Mucosa of stomach (tissue), 1 donor: ENCODE results near the gene MCF2L.
"Not testable (repeated sequence)": the region's sequence is repeated elsewhere in the genome, so short reads cannot be mapped to it uniquely, and the experiment has no call there.

Experiments used
- H3K27me3 ChIP-seq: one replicate; pipeline ENCODE4 v1.7.0; 2013; ENCODE audit warnings: mild to moderate bottlenecking, low read length; ENCODE audit not compliant: control insufficient read depth, insufficient read depth
- H3K36me3 ChIP-seq: one replicate; pipeline ENCODE4 v1.7.0; 2013; ENCODE audit warnings: low read length; ENCODE audit not compliant: control insufficient read depth, insufficient read depth
- H3K4me1 ChIP-seq: one replicate; pipeline ENCODE4 v1.7.0; 2013; ENCODE audit warnings: mild to moderate bottlenecking, low read length; ENCODE audit not compliant: control insufficient read depth, insufficient read depth
- H3K4me3 ChIP-seq: one replicate; pipeline ENCODE4 v1.7.0; 2013; ENCODE audit warnings: low read length
- H3K9ac ChIP-seq: one replicate; pipeline ENCODE4 v1.7.0; 2013; ENCODE audit warnings: mild to moderate bottlenecking, low read length, moderate library complexity
- H3K9me3 ChIP-seq: one replicate; pipeline ENCODE4 v1.7.0; 2013; ENCODE audit warnings: mild to moderate bottlenecking, low read length, moderate library complexity; ENCODE audit not compliant: control insufficient read depth
- donor health status: Pancreatic carcinoma.

The MCF2L gene

DNA sequence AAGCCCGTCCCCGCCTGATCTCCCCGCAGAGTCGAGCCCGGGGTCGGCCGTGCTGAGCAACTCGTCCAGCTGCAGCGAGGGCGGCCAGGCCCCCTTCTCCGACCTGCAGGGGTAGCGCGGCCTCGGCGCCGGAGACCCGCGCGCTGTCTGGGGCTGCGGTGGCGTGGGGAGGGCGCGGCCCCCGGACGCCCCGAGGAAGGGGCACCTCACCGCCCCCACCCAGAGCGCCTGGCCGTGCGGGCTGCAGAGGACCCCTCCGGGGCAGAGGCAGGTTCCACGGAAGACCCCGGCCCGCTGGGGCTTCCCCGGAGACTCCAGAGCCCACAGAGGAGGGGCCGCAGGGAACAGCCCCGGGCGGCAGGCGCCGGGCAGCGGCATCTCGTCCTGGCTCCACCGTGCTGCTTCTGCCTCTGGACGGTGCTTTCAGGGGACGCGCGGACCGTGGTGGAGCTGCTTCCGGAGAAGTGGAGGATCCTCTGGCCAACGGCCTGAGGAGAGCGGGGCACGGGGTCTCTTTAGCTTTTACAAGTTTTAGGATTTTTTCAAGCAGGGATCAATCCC, 127.8 kb downstream of the MCF2L start:
- H3K36me3 ChIP-seq: no peaks in the 10 kb centered on the region
- H3K9me3 ChIP-seq: no peaks in the 10 kb centered on the region
- H3K4me1 ChIP-seq: no peaks in the 10 kb centered on the region
- H3K9ac ChIP-seq: no peak overlapping the region
- H3K4me3 ChIP-seq: no peak overlapping the region
- no peaks in the 10 kb centered on the region for H3K27me3 ChIP-seq

DNA sequence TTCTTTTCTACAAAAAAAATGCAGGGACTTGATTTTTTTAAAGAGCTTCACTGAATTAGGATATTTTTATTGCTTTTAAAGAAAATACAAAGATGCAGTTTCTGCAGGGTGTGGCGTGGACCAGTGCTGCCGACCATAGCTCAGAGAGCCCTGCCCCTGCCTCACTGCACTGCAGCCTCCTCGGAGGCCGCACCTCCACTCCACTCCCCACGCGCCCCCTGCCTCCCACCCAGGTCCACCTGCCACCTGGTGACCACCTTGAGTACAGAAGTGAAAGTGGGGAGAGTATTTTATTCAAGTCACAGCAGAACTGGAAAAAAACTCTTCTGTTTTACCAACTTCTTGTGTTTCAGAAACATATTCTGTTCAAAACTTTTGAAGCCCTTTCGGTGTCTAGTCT, 128.6 kb downstream of the MCF2L start:
- Histone ChIP-seq H3K36me3 (no peaks in the 10 kb centered on the region), H3K4me1 (no peaks in the 10 kb centered on the region), H3K9me3 (no peaks in the 10 kb centered on the region)

DNA sequence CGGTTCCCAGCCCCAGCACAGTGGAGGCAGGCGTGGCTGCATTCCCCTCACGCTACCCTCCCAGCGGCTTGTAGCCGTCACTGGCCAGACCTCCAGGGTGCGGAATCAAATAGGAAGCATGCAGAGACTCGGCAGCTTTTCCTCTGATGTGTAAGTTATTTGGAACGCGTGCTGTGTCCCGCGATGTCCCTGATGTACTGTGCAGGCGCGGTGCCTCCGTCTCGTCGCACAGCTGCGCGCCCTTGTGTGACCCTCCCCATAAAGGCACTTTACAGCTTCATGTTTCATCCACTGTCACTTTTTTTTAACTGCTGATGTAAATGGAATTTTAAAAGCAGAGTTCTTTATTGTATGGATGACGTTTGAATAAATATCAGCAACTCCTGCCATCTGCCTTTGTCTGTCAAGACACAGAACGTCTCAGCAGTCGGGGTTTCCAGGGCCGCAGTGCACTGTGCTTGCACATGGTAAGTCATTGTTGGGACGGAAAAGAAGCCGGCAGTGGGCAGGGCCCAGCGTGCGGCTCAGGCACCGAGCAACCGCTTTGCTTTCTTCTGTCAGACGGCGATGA, 129.2 kb downstream of the MCF2L start:
- no peaks in the 10 kb centered on the region for H3K36me3 ChIP-seq
- H3K27me3 ChIP-seq: peaks cover 4% of the 10 kb centered on the region
- no peaks in the 10 kb centered on the region for H3K4me1 ChIP-seq
- no peaks in the 10 kb centered on the region for H3K9me3 ChIP-seq
- H3K9ac ChIP-seq: no peak overlapping the region
- H3K4me3 ChIP-seq: no peak overlapping the region

More for the DNA sequence above, 128.6 kb downstream of the MCF2L start:
- no peak overlapping the region for H3K9ac ChIP-seq
- peaks cover 2% of the 10 kb centered on the region for H3K27me3 ChIP-seq
- H3K4me3 ChIP-seq: no peak overlapping the region

GRCh38 chr13:113099142-113099541, 130.1 kb downstream of the MCF2L start:
- Histone ChIP-seq H3K4me3 (no peak overlapping the region), H3K9me3 (no peaks in the 10 kb centered on the region), H3K36me3 (no peaks in the 10 kb centered on the region), H3K27me3 (peaks cover 13% of the 10 kb centered on the region), H3K9ac (no peak overlapping the region), H3K4me1 (no peaks in the 10 kb centered on the region)

DNA sequence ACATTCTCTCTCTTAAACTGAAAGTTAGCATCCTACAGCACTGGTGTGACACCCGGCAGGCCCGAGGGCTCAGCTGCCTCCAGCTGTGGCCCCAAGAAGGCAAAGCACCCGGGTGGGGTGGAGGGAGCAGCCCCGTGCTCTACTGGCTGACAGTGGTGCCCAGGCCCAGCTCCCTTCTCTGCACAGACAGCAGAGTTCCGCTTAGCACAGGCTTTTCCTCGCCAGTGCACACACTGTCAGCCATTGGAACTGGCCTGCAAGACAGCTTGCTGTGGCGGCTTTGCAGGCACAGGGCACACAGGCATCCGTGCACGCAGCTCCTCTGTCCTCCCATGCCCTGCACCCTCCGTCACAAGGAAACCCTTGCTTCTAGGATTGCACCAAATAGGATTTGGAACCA, 133.3 kb downstream of the MCF2L start:
- H3K27me3 ChIP-seq: peaks cover 22% of the 10 kb centered on the region
- H3K36me3 ChIP-seq, H3K9me3 ChIP-seq, H3K4me1 ChIP-seq, H3K4me3 ChIP-seq, H3K9ac ChIP-seq: not testable (repeated sequence)

GRCh38 chr13:113102727-113103126, 133.7 kb downstream of the MCF2L start:
- H3K36me3 ChIP-seq: no peaks in the 10 kb centered on the region
- no peak overlapping the region for H3K9ac ChIP-seq
- H3K27me3 ChIP-seq: peaks cover 22% of the 10 kb centered on the region
- no peak overlapping the region for H3K4me3 ChIP-seq
- H3K9me3 ChIP-seq: no peaks in the 10 kb centered on the region
- peaks cover 9% of the 10 kb centered on the region for H3K4me1 ChIP-seq

DNA sequence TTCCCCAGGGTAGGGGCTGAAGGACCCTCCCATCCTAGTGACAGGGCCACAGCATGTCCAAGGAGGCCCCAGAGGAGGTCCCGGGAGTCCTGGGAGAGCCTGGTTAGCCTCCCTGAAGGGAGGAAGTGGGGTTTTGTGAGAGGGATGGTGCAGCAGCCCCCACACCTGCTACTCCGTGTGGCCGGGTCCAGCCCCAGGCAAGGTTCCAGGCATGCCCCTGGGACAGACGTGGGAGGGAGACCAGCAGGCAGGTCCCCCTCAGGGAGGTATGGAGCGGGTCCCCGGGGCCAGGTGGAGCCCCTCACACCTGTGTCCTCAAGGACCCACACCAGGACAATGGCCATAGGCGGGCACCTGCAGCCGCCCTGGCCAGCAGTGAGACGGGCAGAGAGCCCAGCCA, 134.6 kb downstream of the MCF2L start:
- no peak overlapping the region for H3K9ac ChIP-seq
- no peaks in the 10 kb centered on the region for H3K9me3 ChIP-seq
- H3K4me1 ChIP-seq: peaks cover 9% of the 10 kb centered on the region
- H3K36me3 ChIP-seq: no peaks in the 10 kb centered on the region
- H3K4me3 ChIP-seq: no peak overlapping the region
- H3K27me3 ChIP-seq: peaks cover 22% of the 10 kb centered on the region

GRCh38 chr13:113105032-113105920, 136.3 kb downstream of the MCF2L start, which contains the start of gene F7:
Gene F7, plus strand, starts transcription at chr13:113105791. Its CDS starts 51 bp downstream, at chr13:113105842.
- Histone ChIP-seq H3K36me3 (no peaks in the 10 kb centered on the region), H3K9ac (no peak within 1 kb of the TSS), H3K4me1 (peaks cover 9% of the 10 kb centered on the region), H3K9me3 (no peaks in the 10 kb centered on the region), H3K27me3 (peaks cover 33% of the 10 kb centered on the region), H3K4me3 (no peak within 1 kb of the TSS)

- no peak overlapping the region for H3K4me3 ChIP-seq
- peaks cover 41% of the 10 kb centered on the region for H3K27me3 ChIP-seq
- H3K36me3 ChIP-seq: no peaks in the 10 kb centered on the region
- H3K9ac ChIP-seq: no peak overlapping the region
- H3K4me1 ChIP-seq: peaks cover 9% of the 10 kb centered on the region
- H3K9me3 ChIP-seq: no peaks in the 10 kb centered on the region
These were observed 137.0 kb downstream of the MCF2L start for GRCh38 chr13:113105921-113106452.

- H3K9me3 ChIP-seq: no peaks in the 10 kb centered on the region
- H3K9ac ChIP-seq: no peak overlapping the region
- H3K4me1 ChIP-seq: peaks cover 9% of the 10 kb centered on the region
- H3K36me3 ChIP-seq: no peaks in the 10 kb centered on the region
- no peak overlapping the region for H3K4me3 ChIP-seq
- H3K27me3 ChIP-seq: peaks cover 44% of the 10 kb centered on the region
These were observed 137.8 kb downstream of the MCF2L start for GRCh38 chr13:113106711-113107351.

- not testable (repeated sequence) for H3K4me3 ChIP-seq, H3K36me3 ChIP-seq, H3K9me3 ChIP-seq, H3K4me1 ChIP-seq, H3K9ac ChIP-seq
- H3K27me3 ChIP-seq: peaks cover 37% of the 10 kb centered on the region
These were observed 139.5 kb downstream of the MCF2L start for GRCh38 chr13:113108521-113108920.
